Peyer's patch (tissue), 4 donors: ENCODE results near the gene WWP2.

ENCODE experiments used
- POLR2A ChIP-seq, 2 donors: fragments of 450-650 bp; IDR thresholded peaks; one replicate each; pipeline ENCODE4 v1.5.1; 2017; ENCODE audit warnings: antibody characterized with exemption in 2 of 2, mild to moderate bottlenecking in 2 of 2, moderate library complexity in 2 of 2
- TF ChIP-seq, protein P1 (sequence below), 6 experiments: fragments of 450-650 bp in 4 of 6; fragments of 200-600 bp in 2 of 6; sonication (generic) in 1 of 6; IDR thresholded peaks; one replicate each; pipeline ENCODE4 v1.5.1; 2017 to 2019; ENCODE audit warnings: antibody characterized with exemption in 6 of 6, mild to moderate bottlenecking in 3 of 6, moderate library complexity in 1 of 6

- TF ChIP-seq POLR2A (IDR thresholded peaks at IDR 0.05) = no peak
- TF ChIP-seq, protein P1, sequence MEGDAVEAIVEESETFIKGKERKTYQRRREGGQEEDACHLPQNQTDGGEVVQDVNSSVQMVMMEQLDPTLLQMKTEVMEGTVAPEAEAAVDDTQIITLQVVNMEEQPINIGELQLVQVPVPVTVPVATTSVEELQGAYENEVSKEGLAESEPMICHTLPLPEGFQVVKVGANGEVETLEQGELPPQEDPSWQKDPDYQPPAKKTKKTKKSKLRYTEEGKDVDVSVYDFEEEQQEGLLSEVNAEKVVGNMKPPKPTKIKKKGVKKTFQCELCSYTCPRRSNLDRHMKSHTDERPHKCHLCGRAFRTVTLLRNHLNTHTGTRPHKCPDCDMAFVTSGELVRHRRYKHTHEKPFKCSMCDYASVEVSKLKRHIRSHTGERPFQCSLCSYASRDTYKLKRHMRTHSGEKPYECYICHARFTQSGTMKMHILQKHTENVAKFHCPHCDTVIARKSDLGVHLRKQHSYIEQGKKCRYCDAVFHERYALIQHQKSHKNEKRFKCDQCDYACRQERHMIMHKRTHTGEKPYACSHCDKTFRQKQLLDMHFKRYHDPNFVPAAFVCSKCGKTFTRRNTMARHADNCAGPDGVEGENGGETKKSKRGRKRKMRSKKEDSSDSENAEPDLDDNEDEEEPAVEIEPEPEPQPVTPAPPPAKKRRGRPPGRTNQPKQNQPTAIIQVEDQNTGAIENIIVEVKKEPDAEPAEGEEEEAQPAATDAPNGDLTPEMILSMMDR (IDR thresholded peaks at IDR 0.05) = no peak
Measured at GRCh38 chr16:69874271-69874670, 112.1 kb downstream of the WWP2 start.
